SK-N-SH (cell line): ENCODE measurements around the gene KCTD19.

ENCODE experiments used
- CTCF ChIP-seq: fragments of 200-600 bp; sonication (generic); IDR thresholded peaks from 2 replicates; pipeline ENCODE4 v1.6.1; 2017; ENCODE audit warnings: antibody characterized with exemption, mild to moderate bottlenecking, moderate library complexity
- EZH2phosphoT487 ChIP-seq: fragments of 200-600 bp; sonication (generic); IDR thresholded peaks from 2 replicates; pipeline ENCODE4 v1.6.1; 2017; ENCODE audit warnings: low read depth, mixed run types, mild to moderate bottlenecking, antibody characterized with exemption, moderate library complexity, borderline replicate concordance
- FOSL2 ChIP-seq: IDR thresholded peaks from 2 replicates; pipeline ENCODE4 v1.4.0; 2012; ENCODE audit warnings: low read depth, mild to moderate bottlenecking, moderate library complexity, borderline replicate concordance
- MEF2A ChIP-seq: IDR thresholded peaks from 2 replicates; pipeline ENCODE4 v1.4.0; 2012; ENCODE audit warnings: low read depth, borderline replicate concordance
- POLR2AphosphoS5 ChIP-seq: IDR thresholded peaks from 2 replicates; pipeline ENCODE4 v1.6.1; 2012; ENCODE audit warnings: low read depth, low read length
- RFX5 ChIP-seq: IDR thresholded peaks from 2 replicates; pipeline ENCODE4 v1.6.1; 2012; ENCODE audit warnings: mild to moderate bottlenecking, improper control_type of control experiment, low read length
- SIN3A ChIP-seq: IDR thresholded peaks from 2 replicates; pipeline ENCODE4 v1.6.1; 2012; ENCODE audit warnings: low read depth, mild to moderate bottlenecking, low read length, moderate library complexity, borderline replicate concordance
- SMC3 ChIP-seq: IDR thresholded peaks from 2 replicates; pipeline ENCODE4 v1.6.1; 2012; ENCODE audit warnings: low read depth, low read length, improper control_type of control experiment
- USF1 ChIP-seq: IDR thresholded peaks from 2 replicates; pipeline ENCODE4 v1.4.0; 2012; ENCODE audit warnings: low read depth, borderline replicate concordance
- USF2 ChIP-seq: fragments of 150-350 bp; IDR thresholded peaks from 2 replicates; pipeline ENCODE4 v1.6.1; 2017; ENCODE audit warnings: antibody characterized with exemption, low read length, low read depth, borderline replicate concordance

DNA sequence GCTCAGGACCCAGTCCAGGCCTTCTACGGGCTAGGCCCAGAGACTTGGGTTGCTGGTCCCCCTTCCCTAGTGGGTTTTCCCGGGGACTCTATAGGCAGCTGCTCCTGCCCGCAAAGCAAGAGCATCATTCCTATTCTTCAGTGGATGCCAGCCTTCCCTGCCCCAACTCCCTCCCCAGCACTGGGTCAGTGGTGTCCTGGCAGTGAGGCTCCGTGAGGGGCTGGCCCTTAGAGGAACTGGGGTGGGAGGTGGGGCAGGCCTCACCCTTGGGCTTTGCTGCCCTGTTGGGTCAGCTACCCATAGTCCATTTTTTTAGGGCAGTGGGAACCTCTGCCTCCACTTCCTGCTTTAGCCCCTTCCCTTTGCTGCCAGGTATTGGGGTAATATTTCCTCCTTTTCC is 55.1 kb downstream of the KCTD19 start:
- TF ChIP-seq MEF2A (no peak), USF2 (no peak), CTCF (no peak), EZH2phosphoT487 (no peak), USF1 (no peak), SMC3 (no peak), FOSL2 (no peak), RFX5 (no peak), POLR2AphosphoS5 (no peak), SIN3A (no peak)
